Stomach (tissue), 9 donors: ENCODE data around the gene WFDC1. TPM values are rescaled to one million over a fixed set of nuclear protein-coding genes. Genes with fewer than 3 reads are reported as not detected.

Experiments used
- DNase-seq, 2 donors: peaks; one replicate each; pipeline versions ENCODE4 v3.0.0 to v3.0.0-alpha.2; 2013 to 2019
- H3K27ac ChIP-seq, 5 donors: fragments of 200-600 bp in 4 of 5; sonication (generic) in 4 of 5; one replicate each; pipeline ENCODE4 v1.5.1; 2013 to 2019; ENCODE audit warnings: mild to moderate bottlenecking in 1 of 5, moderate library complexity in 1 of 5
- H3K27me3 ChIP-seq, 3 donors: fragments of 200-600 bp; sonication (generic); one replicate each; pipeline ENCODE4 v1.5.1; 2017 to 2019; ENCODE audit warnings: mixed run types in 1 of 3
- H3K36me3 ChIP-seq, 4 donors: fragments of 200-600 bp; sonication (generic); 1 replicate in 3 of 4; 2 replicates in 1 of 4; pipeline ENCODE4 v1.5.1; 2016 to 2019
- H3K4me1 ChIP-seq, 4 donors: fragments of 200-600 bp; sonication (generic); one replicate each; pipeline ENCODE4 v1.5.1; 2016 to 2019
- H3K4me3 ChIP-seq, 4 donors: fragments of 200-600 bp; sonication (generic) in 3 of 4; one replicate each; pipeline ENCODE4 v1.5.1; 2016 to 2019; ENCODE audit warnings: mild to moderate bottlenecking in 1 of 4
- H3K9me3 ChIP-seq, 4 donors: fragments of 200-600 bp; sonication (generic); one replicate each; pipeline ENCODE4 v1.5.1; 2016 to 2019
- CTCF ChIP-seq, 7 experiments: fragments of 450-650 bp in 4 of 7; fragments of 200-600 bp in 3 of 7; sonication (generic) in 3 of 7; IDR thresholded peaks; one replicate each; pipeline ENCODE4 v1.5.1; 2016 to 2019; ENCODE audit warnings: antibody characterized with exemption in 7 of 7, control low read depth in 2 of 7, mild to moderate bottlenecking in 1 of 7
- EP300 ChIP-seq: sonication (generic); formaldehyde crosslinking; IDR thresholded peaks from one replicate; pipeline ENCODE4 v1.6.1; 2017; ENCODE audit warnings: antibody characterized with exemption
- POLR2A ChIP-seq, 4 donors: fragments of 450-650 bp; IDR thresholded peaks; one replicate each; pipeline ENCODE4 v1.6.1; 2016; ENCODE audit warnings: antibody characterized with exemption in 4 of 4, control low read depth in 2 of 4, mild to moderate bottlenecking in 1 of 4, moderate library complexity in 1 of 4
- POLR2AphosphoS5 ChIP-seq, 3 donors: sonication (generic); formaldehyde crosslinking; IDR thresholded peaks; one replicate each; pipeline ENCODE4 v1.6.1; 2016; ENCODE audit warnings: antibody characterized with exemption in 3 of 3
- WGBS, 5 donors: extraction: QIAGEN DNeasy Blood & Tissue Kit in 3 of 5; methylation state at CpG; one replicate each; pipeline versions ENCODE4 v1.1.5 to v1.1.7; 2013 to 2018; 5-methylcytosine and 5-hydroxymethylcytosine counted together
- intact Hi-C: fragments of 100-400 bp; cut with DNase I; formaldehyde crosslinking; loops from one replicate; pipeline ENCODE4 v1.15.1; 2023; ENCODE audit warnings: low total_unique reads
- polyA plus RNA-seq, 3 donors: library from polyadenylated mRNA; stranded (reverse); fragments of 200-250 nt; gene quantifications; one replicate each; pipeline ENCODE4 v1.2.3, GENCODE V29; 2013
- total RNA-seq, 5 donors: library from RNA; depleted of rRNA; stranded (reverse); fragments of >200 nt; gene quantifications; one replicate each; pipeline versions ENCODE4 v1.1.0 to v1.2.3, GENCODE V29; 2014 to 2016
- donor health status: healthy with polysubstance abuse.
- donor health status: Bipolar disorder and iron deficiency.
- donor health status: healthy.

Gene WFDC1
- total and polyA plus RNA-seq, 8 donors, result 10.7 to 64.3 (median 14.2) TPM; not detected in 1

GRCh38 chr16:84360170-84360569 is 65.5 kb downstream of the WFDC1 start:
- no peaks in the 10 kb centered on the region for H3K9me3 ChIP-seq
- peaks cover 0 to 16% (median 10%) of the 10 kb centered on the region in 4 donors for H3K4me1 ChIP-seq
- DNase-seq, result no peak
- intact Hi-C loops, result no loop called here
- no peaks in the 10 kb centered on the region for H3K27me3 ChIP-seq
- WGBS, 5 donors, result 80 to 89% (median 84%) methylated on average over 15 of the region's 15 CpGs
- no peaks in the 10 kb centered on the region for H3K36me3 ChIP-seq
- H3K27ac ChIP-seq, result no peak overlapping the region
- TF ChIP-seq CTCF (IDR thresholded peaks at IDR 0.05), result no peak
- TF ChIP-seq EP300, result no peak
- no peak for TF ChIP-seq POLR2A (IDR thresholded peaks at IDR 0.05)
- TF ChIP-seq POLR2AphosphoS5 (IDR thresholded peaks at IDR 0.05), result no peak
- no peak overlapping the region for H3K4me3 ChIP-seq

- Histone ChIP-seq H3K36me3 (no peaks in the 10 kb centered on the region), H3K27ac (no peak overlapping the region), H3K4me3 (no peak overlapping the region), H3K27me3 (no peaks in the 10 kb centered on the region), H3K4me1 (peaks cover 0 to 16% (median 10%) of the 10 kb centered on the region in 4 donors), H3K9me3 (no peaks in the 10 kb centered on the region)
- TF ChIP-seq POLR2AphosphoS5 (IDR thresholded peaks at IDR 0.05) (no peak), POLR2A (IDR thresholded peaks at IDR 0.05) (no peak), CTCF (IDR thresholded peaks at IDR 0.05) (no peak), EP300 (no peak)
- WGBS, 5 donors, result 77 to 94% (median 85%) methylated on average over 4 of the region's 4 CpGs
- no peak for DNase-seq
- intact Hi-C loops, result no loop called here
Observed at GRCh38 chr16:84360748-84361147, 66.1 kb downstream of the WFDC1 start.

GRCh38 chr16:84361546-84361945 is 66.9 kb downstream of the WFDC1 start:
- 82 to 90% (median 86%) methylated on average over 5 of the region's 5 CpGs for WGBS, 5 donors
- no peaks in the 10 kb centered on the region for H3K9me3 ChIP-seq
- DNase-seq, result no peak
- peaks cover 0 to 3% (median 0%) of the 10 kb centered on the region in 3 donors for H3K27me3 ChIP-seq
- TF ChIP-seq EP300, result no peak
- TF ChIP-seq POLR2A (IDR thresholded peaks at IDR 0.05), result no peak
- TF ChIP-seq POLR2AphosphoS5 (IDR thresholded peaks at IDR 0.05), result no peak
- no peak for TF ChIP-seq CTCF (IDR thresholded peaks at IDR 0.05)
- H3K27ac ChIP-seq, result no peak overlapping the region
- no peaks in the 10 kb centered on the region for H3K36me3 ChIP-seq
- H3K4me3 ChIP-seq, result no peak overlapping the region
- intact Hi-C loops, result no loop called here
- H3K4me1 ChIP-seq, result peaks cover 0 to 9% (median 6%) of the 10 kb centered on the region in 4 donors

DNA sequence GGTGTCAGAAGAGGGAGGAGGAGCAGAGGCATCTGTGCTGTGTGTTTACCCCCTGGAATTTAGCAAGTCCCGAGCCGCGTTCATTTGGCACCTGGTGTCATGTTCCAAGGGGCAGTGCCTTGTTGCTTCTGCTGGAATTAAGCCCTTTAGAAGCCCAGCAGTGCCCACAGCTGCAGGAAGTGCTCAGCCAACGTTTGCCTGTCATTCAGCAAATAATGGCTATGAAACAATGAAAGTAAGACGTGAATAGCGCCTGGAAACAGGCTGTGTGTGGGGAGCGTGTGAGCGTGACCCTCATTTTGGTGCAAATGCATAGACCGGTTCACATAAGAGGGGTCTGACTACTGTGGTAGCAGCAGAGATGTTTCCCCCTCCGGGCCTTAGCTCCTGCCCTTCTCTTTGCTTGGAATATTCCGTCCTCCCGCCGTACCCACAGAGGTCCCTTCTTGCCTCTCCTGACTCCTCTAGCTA is 67.8 kb downstream of the WFDC1 start:
- no peaks in the 10 kb centered on the region for H3K9me3 ChIP-seq
- H3K27me3 ChIP-seq, result peaks cover 0 to 12% (median 4%) of the 10 kb centered on the region in 3 donors
- H3K4me3 ChIP-seq, result no peak overlapping the region
- 48 to 56% (median 56%) methylated on average over 13 of the region's 13 CpGs for WGBS, 5 donors
- intact Hi-C loops, result no loop called here
- H3K4me1 ChIP-seq, result peaks cover 0 to 8% (median 4%) of the 10 kb centered on the region in 4 donors
- no peak overlapping the region for H3K27ac ChIP-seq
- H3K36me3 ChIP-seq, result no peaks in the 10 kb centered on the region
- TF ChIP-seq POLR2A (IDR thresholded peaks at IDR 0.05) (no peak), EP300 (no peak), CTCF (IDR thresholded peaks at IDR 0.05) (no peak), POLR2AphosphoS5 (IDR thresholded peaks at IDR 0.05) (no peak)
- no peak for DNase-seq
